IPS-NIHi11 (cell line): ENCODE measurements around the gene CLDN6.

Source experiments
- DNase-seq: peaks from one replicate; pipeline ENCODE4 v3.0.0; 2012; ENCODE audit warnings: mixed read lengths, low spot score

The CLDN6 gene

DNA sequence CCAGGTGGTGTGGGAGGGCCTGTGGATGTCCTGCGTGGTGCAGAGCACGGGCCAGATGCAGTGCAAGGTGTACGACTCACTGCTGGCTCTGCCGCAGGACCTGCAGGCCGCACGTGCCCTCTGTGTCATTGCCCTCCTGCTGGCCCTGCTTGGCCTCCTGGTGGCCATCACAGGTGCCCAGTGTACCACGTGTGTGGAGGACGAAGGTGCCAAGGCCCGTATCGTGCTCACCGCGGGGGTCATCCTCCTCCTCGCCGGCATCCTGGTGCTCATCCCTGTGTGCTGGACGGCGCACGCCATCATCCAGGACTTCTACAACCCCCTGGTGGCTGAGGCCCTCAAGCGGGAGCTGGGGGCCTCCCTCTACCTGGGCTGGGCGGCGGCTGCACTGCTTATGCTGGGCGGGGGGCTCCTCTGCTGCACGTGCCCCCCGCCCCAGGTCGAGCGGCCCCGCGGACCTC, 4.5 kb downstream of the CLDN6 start:
- no peak for DNase-seq

- no peak for DNase-seq
Measured at GRCh38 chr16:3012828-3013420, 5.1 kb downstream of the CLDN6 start, which contains the start of gene CLDN9. TSS of gene CLDN9 (plus strand) at chr16:3012923. CDS start at chr16:3013363, 440 bp downstream.

DNA sequence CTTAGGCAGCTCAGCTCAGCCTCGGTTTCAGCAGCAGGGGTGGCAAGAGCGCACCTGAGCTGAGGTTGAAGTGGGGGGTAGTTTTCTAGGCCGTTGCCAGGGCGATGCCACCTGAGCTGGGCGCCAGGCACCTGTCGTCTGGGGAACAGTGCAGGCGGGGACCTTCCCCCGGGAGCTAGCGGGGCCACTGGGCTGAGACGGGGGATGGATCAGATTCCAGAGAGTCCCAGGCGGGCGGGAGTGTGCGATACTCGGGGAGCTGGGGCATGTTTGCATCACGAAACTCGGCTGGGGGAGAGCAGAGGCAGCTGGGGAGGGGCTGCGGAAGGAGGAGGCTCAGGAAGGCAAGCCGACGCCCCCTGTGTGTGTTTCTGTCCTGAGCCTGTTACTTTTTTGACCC, 5.7 kb downstream of the CLDN6 start:
- no peak for DNase-seq

- no peak for DNase-seq
Measured at GRCh38 chr16:3010510-3010909, 7.5 kb downstream of the CLDN6 start.

GRCh38 chr16:3009568-3010390, 8.2 kb downstream of the CLDN6 start:
- peak; percentile 57 for DNase-seq

DNA sequence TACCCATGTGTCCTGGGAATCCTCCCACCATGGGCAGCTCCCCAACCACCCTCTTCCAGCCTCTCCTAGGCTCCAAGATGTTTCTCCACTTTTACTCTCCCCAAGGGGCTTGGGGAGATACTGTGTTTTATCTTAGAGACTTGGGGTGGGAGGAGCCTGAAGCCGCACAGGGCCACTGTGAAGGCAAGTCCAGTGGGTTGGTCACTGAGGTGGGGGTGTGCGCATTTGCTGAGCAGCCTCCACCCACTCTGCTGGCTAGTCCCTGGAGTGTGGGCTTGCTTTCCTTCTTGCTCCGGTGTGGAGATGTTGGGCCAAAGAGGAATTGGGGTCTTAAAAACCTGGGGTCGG, 9.3 kb downstream of the CLDN6 start:
- DNase-seq: no peak

DNA sequence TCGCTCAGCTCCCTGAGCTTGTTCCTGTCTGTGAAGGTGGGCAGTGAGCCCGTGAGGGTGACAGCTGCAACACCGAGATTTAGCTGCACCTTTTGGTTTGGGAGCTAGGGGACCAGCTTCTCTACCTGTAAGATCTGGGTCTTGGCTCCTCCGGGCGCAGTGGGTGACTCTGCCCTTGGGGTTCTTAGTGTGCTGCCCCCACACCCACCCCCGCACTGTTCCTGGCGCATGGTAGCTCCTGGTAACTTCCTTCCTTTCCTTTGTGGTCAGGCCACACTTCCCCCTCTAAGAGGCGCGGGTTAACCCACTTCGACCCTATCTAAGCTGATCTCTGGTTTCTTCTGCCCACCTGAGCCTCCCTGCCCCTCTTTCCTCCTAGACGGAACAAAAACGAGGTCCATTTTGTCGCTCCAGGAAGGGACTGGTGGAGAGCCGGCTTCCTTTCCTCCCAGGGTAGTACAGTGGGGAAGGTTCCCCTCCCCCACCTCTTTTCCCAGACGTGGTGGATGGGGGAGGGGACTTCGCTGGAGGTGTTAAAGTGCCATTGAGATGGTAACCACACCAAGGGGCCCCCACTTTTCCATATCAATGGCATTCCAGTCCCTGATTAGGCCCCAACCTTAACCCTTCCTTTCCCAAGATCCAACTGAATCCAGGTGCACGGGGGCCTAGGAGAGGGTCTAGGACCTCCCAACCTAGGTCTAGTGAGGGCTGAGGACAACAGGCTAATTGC, 9.9 kb downstream of the CLDN6 start:
- no peak for DNase-seq

DNA sequence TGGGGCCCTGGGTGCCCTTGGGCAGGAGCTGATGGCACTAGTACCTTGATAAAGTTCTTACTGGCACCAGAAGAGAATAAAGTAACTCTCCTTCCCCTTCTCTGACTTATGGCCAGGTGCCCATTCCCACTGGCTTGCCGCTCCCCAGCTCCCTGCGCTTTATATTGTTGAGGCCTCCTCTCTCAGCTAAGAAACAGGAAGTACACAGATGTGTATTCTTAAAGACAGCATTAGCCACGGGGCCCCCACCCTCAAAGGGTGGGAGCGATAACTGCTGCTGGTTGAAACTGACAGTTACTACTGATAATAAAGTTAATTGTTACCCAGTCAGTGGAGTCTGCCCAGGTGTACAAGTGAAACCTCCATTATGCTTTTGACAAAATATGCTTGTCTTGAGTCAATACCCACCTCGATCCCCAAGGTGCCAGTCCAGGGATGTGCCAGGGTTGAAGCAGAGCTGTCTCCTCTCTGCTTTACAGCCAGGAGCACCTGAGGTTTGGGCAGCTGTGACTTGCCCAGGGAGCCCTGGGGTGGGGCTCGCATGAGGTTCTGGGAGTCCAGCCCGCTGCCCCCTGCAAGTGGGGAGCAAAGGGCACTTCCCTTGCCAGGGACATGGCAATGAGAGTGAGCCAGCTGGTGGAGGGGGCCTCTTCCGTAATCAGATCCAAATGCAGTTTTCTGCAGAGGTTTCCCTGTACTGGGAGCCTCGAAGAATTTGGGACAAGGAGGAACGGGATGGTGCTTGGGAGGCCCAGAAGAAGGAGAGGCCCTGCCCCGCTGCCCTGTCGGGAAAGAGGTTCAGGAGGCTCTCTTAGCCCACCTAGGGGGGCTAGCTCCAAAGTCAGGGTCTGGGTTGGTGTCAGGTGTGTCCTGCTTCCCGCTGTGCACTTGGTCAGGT, 10.7 kb downstream of the CLDN6 start:
- DNase-seq: no peak

GRCh38 chr16:3004781-3005284, 13.2 kb downstream of the CLDN6 start:
- DNase-seq: no peak

GRCh38 chr16:3004319-3004718, 13.7 kb downstream of the CLDN6 start:
- no peak for DNase-seq

GRCh38 chr16:3003582-3004270, 14.3 kb downstream of the CLDN6 start:
- peak; percentile 94 for DNase-seq

DNA sequence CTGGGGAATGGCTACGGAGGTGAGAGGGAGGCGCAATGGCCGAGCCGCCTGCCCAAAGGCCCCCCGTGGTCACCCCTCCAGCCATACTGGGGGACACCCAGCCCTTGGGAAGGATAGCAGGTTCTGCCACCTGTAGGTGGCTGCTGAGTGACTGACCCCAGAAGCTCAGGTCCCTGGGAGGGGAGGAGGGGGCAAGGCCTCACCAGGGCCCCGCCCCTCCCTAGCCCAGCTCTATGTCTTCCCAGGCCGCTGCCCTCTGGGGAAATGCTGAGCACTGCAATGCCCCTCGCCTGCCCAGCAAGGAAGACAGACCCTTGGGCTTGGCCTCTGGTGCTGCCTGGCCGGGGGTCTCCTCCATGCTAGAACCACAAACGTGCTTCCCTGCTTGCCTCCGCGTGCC, 16.7 kb downstream of the CLDN6 start:
- no peak for DNase-seq

GRCh38 chr16:3000540-3000939, 17.4 kb downstream of the CLDN6 start:
- DNase-seq: no peak

- no peak for DNase-seq
Measured at GRCh38 chr16:2999929-3000328, 18.1 kb downstream of the CLDN6 start.

- peak; percentile 18 for DNase-seq
Measured at GRCh38 chr16:2996298-2996697, 21.7 kb downstream of the CLDN6 start.

DNA sequence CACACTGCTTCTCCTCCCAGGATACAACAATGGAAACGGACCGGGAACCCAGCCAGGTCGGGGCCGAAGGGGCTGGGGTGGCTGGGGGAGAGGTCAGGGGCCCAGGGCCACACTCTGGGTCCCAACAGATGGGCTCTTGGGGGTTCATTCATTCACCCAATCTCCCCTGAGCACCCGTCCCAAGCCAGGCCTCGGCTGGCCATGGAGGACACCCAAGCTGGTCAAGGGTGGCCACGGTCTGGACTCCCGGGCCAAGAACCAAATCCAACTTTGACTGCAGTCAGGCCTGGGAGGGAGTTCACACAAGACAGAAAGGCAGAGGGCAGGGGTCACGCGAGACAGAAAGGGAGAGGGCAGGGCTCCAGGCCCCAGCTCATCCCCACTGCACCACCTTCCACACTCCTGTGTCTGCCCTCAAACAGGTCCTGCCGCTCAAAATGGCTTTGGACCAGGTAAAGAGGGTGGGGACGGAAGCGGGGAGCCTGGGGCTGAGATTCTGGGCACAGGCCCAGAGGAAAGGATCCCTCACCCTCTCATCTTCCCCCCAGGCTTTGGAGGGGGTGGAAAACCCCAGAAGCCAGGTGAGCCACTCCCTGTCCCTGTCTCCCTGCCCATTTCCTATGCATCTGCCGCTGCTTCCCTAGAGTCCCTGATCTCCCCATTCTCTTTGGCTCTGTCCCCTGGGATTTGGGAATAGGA, 25.5 kb downstream of the CLDN6 start:
- no peak for DNase-seq

GRCh38 chr16:2991566-2992261, 26.3 kb downstream of the CLDN6 start:
- no peak for DNase-seq

- peak; percentile 53 for DNase-seq
Measured at GRCh38 chr16:2990891-2991290, 27.1 kb downstream of the CLDN6 start.

- peak; percentile 40 for DNase-seq
Measured at GRCh38 chr16:2988590-2989099, 29.3 kb downstream of the CLDN6 start.

- DNase-seq: peak; percentile 35
Measured at GRCh38 chr16:2987833-2988232, 30.1 kb downstream of the CLDN6 start.
